Medulla oblongata (tissue), 1 donor: Measurements from ENCODE around the gene ZDHHC17.
"Not testable (repeated sequence)": the region's sequence is repeated elsewhere in the genome, so short reads cannot be mapped to it uniquely, and the experiment has no call there.

ENCODE experiments used
- DNase-seq: peaks from one replicate; pipeline ENCODE4 v3.0.0-alpha.2; 2015; ENCODE audit errors: extremely low spot score

ZDHHC17 gene

GRCh38 chr12:76766161-76766560 is 2.2 kb downstream of the ZDHHC17 start:
- DNase-seq: no peak

- no peak for DNase-seq
Measured at GRCh38 chr12:76768576-76768975, 4.7 kb downstream of the ZDHHC17 start.

- DNase-seq: no peak
Measured at GRCh38 chr12:76777765-76778216, 13.9 kb downstream of the ZDHHC17 start.

GRCh38 chr12:76778364-76778763 is 14.4 kb downstream of the ZDHHC17 start:
- DNase-seq: no peak

GRCh38 chr12:76779310-76779709 is 15.4 kb downstream of the ZDHHC17 start:
- not testable (repeated sequence) for DNase-seq

- no peak for DNase-seq
Measured at GRCh38 chr12:76781321-76781720, 17.4 kb downstream of the ZDHHC17 start.

- DNase-seq: no peak
Measured at GRCh38 chr12:76782526-76782925, 18.6 kb downstream of the ZDHHC17 start.

- peak; percentile 38 for DNase-seq
Measured at GRCh38 chr12:76784600-76785051, 20.7 kb downstream of the ZDHHC17 start.

GRCh38 chr12:76785407-76785806 is 21.5 kb downstream of the ZDHHC17 start:
- DNase-seq: no peak

GRCh38 chr12:76786986-76787385 is 23.1 kb downstream of the ZDHHC17 start:
- DNase-seq: no peak

- DNase-seq: no peak
Measured at GRCh38 chr12:76787689-76788088, 23.8 kb downstream of the ZDHHC17 start.

- DNase-seq: no peak
Measured at GRCh38 chr12:76789335-76790050, 25.6 kb downstream of the ZDHHC17 start.

- no peak for DNase-seq
Measured at GRCh38 chr12:76790564-76791552, 26.9 kb downstream of the ZDHHC17 start.

GRCh38 chr12:76792828-76793227 is 28.9 kb downstream of the ZDHHC17 start:
- DNase-seq: no peak

GRCh38 chr12:76798864-76799263 is 34.9 kb downstream of the ZDHHC17 start:
- no peak for DNase-seq

GRCh38 chr12:76799362-76799761 is 35.4 kb downstream of the ZDHHC17 start:
- DNase-seq: no peak

- DNase-seq: no peak
Measured at GRCh38 chr12:76802060-76802459, 38.1 kb downstream of the ZDHHC17 start.

- no peak for DNase-seq
Measured at GRCh38 chr12:76804435-76804976, 40.6 kb downstream of the ZDHHC17 start.

GRCh38 chr12:76810671-76811419 is 46.9 kb downstream of the ZDHHC17 start:
- peak; percentile 31 for DNase-seq

- DNase-seq: no peak
Measured at GRCh38 chr12:76811976-76812375, 48.1 kb downstream of the ZDHHC17 start.

GRCh38 chr12:76813265-76813664 is 49.4 kb downstream of the ZDHHC17 start:
- no peak for DNase-seq

GRCh38 chr12:76813972-76814371 is 50.1 kb downstream of the ZDHHC17 start:
- no peak for DNase-seq
